ENCODE measurements around the gene COX6A1.

COX6A1 gene

DNA sequence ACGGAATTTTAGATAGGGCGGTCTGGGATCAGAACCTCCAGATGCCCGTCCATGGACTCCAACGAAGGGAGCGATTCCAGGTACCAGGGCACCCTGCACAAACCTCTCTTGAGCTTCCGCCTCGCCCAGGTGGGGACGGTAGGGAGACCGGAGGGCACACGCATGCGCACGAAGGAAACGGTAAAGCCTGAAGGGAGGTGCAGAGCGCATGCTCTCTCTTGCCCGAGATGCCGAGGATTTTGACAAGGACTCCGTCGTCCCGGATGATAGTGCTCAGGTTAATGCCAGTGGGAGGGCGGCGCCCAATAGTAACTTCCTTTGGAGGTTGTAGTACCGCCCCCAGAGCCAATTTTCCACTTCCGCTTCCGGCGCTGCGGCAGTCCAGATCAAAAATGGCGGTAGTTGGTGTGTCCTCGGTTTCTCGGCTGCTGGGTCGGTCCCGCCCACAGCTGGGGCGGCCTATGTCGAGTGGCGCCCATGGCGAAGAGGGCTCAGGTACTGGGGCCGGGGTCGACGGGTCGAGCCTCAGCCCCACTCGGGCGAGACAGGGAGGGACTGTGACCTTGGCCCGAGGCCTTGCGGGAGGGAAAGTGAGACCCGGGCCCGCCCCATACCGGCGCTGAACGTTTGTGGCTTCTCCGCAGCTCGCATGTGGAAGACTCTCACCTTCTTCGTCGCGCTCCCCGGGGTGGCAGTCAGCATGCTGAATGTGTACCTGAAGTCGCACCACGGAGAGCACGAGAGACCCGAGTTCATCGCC is at the start of gene COX6A1:
COX6A1 (plus strand) TSS at position 379 of the 760 bp plus-strand sequence; CDS start at position 393, 14 bp downstream.
- DNase-seq (ENCODE audit: low read depth, low spot score) = peak; percentile 97

DNA sequence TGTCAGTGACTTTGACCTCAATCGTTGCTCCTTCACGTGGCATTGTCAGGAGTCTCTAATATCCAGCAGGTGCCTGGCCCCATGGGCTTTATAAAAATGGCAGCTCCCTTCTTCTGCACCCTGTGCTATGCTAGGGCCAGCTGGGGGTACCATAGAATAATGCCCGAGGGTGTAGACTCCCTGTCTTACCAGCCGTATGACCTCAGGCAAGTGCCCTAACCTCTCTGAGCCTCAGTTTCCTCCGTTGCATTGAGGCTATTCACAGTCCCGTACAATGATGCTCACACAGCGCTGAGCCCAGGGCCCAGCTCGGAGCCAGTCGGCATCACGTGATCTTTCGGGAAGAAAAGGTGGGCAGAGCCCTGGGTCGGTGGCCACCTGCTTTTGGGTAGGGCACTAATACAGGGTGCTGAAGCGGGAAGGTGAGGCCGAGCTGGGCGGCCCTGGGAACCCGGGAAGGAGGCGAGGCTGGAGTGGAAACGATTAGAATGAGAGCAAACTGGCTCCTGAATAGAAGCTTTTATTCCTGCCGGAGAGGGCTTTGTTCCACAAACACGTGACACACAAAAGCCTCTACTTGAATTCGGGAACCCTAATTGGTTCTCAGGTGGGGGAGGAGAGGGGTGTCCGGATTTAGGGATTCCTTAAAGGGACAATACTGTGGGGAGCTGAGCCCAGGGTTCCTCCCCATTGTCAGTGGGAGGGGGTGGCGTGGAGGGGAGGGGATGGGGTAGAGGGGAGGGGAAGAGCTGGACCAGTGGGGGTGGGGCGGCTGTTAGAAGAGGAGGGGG is 49.0 kb upstream of the COX6A1 start:
- no peak for DNase-seq (ENCODE audit: low read depth, low spot score)

DNA sequence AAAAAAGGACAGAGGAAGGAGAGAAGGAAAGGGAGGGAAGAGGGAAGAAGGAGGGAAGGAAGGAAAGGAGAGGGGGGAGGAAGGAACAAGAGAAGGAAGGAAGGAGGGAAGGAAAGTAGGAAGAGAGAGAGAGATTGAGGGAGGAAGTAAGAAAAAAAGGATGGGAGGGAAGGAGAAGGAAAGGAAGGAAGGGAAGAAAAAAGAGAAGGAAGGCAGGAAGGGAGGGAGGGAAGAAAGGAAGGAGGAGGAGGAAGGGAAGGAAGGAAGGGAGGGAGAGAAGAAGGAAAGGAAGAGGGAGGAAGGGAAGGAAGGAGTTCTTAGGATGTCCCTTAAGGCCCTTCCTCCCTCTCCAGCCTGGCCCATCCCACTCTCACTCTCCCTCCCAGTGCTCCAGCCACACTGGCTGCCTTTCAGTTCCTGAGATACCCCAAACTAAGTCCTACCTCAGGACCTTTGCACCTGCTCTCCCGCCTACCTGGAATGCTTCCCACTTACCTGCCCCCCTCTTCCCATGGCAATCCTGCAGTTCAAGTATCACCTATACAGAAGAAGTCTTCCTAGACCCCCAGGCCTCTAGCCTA is 47.3 kb upstream of the COX6A1 start:
- DNase-seq (ENCODE audit: low read depth, low spot score) = no peak

DNA sequence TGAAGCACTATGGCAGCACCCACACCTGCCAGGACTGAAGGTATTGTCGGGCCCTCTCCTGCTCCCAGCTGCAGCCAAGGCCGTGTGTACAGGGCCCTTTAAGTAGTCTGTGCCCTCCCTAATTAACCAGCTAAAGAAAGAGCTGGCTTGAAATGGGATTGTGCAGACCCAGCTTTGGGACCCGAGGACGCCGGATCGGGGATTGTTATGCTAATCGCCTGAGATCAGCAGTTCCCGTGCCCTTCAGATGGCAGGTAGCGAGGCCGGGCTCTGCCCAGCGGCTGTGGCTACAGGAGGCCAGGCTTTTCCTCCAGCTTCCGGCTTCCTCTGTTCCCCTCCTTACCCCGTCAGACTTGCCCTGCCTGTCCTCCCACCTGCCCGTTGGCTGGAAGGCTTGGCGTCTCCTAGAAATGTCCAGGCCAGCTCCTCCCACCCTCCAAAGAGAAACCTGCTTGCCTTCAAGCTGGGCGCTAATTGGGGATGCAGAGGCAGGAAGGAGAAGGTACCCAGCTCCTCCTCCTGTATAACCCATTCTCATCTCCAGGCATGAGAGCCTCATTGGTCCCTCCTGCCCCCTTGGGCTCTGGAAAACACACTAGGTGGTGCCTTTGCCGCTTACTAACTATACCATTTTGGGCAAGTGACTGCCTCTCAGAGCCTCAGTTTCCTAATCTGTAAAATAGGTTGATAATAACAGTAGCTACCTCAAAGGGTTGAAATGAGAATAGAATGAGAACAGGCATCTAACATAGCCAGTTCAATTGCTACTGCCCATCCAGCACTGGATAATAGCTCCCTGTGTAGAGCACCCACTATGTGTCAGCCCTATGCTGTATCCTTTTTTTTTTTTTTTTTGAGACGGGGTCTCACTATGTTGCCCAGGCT is 43.2 kb upstream of the COX6A1 start:
- DNase-seq (ENCODE audit: low read depth, low spot score) = no peak

DNA sequence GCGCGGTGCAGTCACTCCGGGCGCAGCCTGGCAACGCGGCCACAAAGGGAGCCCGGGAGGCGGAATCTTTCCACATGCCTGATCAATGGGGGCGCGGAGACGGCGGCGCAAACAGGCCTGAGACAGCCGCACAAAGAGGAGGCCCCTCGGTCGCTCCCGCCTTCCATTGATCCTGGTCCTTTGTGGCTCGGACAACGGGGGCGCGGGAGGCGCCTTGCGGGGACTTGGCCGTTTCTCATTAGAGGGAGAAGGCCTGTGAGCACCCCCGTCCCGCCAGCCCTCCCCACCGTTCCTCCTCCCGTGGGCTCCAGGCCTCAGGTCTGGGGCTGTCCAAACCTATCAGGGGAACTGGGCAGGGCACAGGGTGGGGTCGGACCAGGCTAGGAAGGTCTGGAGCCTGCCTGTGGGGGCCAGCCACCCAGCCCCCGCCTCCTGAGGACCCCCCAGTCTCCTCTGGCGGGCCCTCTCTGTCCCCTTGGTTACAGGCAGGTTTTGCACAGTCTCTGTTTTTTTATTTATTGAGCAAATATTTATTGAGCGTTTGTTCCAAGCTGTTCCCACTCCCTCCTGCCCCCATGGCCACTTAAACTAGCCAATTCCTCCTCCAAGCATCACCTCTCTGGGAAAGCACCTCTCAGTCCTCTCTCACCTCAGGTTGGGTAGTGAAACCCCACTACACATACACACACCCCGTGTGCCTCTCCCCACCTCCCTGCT is 39.9 kb upstream of the COX6A1 start:
- DNase-seq (ENCODE audit: low read depth, low spot score) = no peak

DNA sequence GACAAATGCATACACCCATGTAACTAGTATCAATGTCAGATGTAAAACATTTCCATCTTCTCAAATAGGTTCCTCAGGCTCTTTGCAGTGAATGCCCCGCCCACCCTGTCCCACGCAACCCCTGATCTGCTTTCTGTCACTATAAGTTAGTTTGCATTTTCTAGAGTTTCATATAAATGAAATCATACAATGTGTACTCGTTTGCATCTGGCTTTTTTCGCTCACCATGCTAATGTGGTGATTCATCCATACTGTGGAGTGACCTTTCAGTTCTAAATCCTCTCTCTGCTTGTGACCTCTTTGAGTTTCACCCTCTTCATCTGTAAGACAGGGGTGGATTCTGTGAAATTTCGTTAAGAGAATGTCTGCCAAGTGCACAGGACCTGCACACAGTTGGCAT is 38.4 kb upstream of the COX6A1 start:
- no peak for DNase-seq (ENCODE audit: low read depth, low spot score)

DNA sequence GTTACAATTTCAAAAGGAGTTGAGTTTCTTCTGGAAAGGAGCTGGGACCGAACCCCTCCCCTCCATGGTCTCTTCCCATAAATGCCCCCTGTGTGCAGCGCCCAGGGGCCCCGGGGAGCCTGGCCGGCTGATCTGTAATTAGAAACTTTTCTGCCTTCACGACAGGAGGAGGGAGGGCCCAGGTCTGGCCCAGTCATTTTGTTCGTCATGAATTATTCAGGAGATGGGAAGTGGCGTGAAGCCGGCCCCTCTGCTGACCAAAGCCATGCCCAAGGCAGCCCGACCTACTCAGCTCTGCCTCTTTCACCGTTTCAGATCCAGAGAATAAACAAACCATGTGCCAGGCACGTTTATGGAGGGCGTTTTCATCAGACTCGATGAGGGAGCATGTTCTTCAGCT is 35.7 kb upstream of the COX6A1 start:
- no peak for DNase-seq (ENCODE audit: low read depth, low spot score)

DNA sequence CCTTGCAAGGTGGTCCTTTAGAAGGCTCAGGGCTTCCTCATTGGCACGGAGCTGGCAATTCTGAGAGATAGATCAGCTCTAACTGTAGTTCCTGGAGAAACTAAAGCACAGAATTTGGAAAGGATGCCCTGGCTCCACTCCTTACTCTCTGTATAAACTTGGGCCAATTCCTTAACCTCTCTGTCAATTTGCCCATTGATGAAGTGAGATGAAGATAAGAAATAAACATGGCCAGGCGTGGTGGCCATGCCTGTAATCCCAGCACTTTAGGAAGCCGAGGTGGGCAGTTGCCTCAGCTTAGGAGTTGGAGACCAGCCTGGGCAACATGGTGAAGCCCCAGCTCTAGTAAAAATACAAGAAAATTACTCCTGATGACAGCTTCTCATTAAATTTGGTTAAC is 34.0 kb upstream of the COX6A1 start:
- DNase-seq (ENCODE audit: low read depth, low spot score) = no peak

DNA sequence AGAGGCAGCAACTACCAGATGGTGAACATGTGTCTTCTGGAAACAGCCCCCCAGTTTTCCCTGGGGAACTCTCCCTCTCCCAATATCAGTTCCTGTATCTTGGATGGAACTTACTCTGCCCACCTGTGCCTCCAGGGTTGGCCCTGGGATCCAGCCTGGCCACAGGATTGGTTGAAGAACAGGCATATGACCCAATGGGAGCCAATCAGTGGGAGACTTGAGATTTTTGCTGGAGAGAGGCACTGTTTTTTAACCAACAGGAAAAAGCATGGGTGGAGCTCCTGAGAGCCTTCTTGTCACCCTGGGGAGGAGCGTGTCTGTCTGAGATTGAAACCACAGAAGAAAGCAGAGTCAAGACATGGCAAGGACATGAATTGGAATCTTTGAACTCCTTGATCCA is 33.6 kb upstream of the COX6A1 start:
- DNase-seq (ENCODE audit: low read depth, low spot score) = no peak

DNA sequence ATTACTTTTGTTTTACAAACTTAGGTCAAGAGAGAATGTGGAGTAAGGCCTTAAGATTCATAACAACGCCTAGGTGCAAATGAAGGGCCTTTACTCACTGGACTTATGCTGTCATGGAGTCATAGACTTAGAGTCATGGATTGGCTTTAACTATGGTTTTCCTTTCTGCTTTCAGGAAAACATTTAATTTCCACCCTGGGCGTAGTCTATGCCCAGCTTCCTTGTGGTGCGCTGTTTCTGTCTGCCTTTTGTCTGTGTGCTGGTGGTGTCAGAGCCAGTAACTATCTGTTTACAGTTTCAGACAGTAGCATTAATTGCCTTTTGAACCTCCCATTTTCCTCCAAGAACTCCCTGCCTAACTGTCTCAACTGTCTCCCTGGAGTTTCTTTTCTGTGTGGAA is 31.8 kb upstream of the COX6A1 start:
- DNase-seq (ENCODE audit: low read depth, low spot score) = no peak

DNA sequence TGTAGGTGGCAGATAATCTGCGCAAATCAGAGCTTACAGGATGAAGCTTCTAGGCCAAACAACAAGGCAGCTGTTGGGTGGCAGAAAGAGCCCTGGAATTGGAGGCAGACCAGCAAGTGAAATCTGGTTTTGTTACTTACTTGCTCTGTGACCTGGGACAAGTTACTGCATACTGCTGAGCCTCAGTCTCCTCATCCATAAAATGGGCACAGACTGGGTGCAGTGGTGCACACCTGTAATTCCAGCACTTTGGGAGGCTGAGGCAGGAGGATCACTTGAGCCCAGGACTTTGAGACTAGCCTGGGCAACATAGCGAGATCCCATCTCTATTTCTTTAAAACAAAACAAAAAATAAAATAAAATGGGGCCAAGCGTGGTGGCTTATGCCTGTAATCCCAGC is 31.4 kb upstream of the COX6A1 start:
- DNase-seq (ENCODE audit: low read depth, low spot score) = no peak

DNA sequence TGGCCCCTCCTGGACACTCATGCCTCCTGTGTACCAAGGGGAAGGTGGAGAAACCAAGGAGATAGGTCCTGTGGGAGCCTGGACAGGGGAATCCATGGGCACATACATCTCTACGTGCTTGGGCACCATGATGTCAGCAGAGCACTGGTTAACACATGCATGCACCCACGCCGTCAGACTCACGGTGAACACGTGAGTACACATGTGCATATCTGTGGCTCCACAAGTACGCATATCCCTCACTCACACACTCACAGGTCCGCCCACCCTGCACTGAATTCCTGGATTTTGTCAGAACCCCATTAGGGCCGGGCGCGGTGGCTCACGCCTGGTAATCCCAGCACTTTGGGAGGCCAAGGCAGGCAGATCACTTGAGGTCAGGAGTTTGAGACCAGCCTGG is 29.1 kb upstream of the COX6A1 start:
- DNase-seq (ENCODE audit: low read depth, low spot score) = no peak

DNA sequence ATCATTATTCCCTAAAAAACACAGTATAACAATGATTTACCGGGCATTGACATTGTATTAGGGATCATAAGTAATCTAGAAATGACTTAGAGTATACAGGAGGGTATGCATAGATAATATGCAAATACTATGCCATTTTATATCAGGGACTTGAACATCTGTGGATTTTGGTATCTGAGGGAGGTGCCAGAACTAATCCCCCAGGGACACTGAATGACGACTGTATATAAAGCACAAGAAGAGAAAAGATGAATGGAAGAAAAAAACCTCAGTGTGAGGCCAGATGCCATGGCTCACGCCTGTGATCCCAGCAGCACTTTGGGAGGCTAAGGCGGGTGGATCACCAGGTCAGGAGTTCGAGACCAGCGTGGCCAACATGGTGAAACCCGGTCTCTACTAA is 25.5 kb upstream of the COX6A1 start:
- DNase-seq (ENCODE audit: low read depth, low spot score) = no peak

DNA sequence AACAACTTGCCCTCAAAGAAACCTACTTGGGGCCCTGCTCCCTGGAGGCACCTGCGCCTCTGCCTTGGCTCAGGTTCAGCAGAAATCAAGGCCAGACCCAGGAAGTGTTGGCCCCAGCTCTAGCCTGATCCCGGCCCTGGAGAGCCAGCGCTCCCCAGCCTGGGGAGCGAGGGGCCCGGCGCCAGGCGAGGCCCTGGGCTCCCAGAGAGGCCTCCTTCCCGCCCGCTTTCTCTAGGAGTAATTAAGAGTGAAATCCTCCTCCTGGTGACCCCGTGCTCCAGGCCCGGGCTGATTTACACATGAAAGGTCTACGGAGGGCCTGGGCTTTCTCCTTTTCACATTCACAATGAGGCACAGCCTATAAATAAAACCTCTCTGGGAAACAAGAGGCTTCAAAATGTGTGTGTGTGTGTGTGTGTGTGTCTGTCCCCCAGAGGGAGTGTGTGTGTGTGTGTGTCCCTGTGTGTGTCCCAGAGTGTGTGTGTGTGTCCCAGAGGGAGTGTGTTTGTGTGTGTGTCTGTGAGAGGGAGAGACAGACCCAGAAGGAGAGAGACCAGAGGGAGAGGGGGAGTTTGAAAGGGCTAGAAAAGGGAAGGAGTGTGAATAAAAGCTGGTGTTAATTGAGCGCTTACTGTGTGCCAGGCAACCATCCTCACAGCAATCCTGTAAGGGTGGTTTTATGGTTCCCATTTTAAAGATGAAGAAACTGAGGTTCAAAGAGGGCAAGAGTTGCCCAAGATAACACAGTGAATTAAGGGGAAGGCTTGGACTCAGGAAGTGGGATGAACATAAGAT is 23.8 kb upstream of the COX6A1 start:
- no peak for DNase-seq (ENCODE audit: low read depth, low spot score)

DNA sequence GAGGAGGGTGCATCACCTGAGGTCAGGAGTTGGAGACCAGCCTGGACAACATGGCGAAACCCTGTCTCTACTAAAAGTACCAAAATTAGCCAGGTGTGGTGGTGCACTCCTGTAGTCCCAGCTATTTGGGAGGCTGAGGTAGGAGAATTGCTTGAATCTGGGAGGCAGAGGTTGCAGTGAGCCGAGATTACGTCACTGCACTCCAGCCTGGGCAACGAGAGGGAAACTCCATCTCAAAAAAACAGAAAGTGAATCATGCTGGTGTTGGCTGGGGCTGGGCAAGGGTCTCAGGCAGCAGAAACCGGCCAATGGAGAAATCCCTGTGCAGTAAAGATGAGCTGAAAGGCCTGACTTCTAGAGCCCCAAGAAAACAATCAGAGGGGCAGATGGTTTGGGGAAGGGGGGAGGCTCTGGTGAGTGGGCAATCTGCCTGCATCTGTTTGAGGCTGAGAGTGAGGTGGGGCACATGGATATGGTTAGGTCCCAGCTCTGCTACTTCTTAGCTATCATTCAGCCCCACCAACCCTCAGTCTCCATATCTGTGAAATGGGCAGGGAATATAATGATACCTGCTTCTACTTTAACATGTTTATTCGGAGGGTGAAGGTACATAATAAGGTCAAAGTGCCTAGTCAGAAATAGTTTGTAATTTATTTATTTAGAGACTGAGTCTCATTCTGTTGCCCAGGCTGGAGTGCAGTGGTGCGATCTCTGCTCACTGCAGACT is 21.3 kb upstream of the COX6A1 start:
- DNase-seq (ENCODE audit: low read depth, low spot score) = no peak

DNA sequence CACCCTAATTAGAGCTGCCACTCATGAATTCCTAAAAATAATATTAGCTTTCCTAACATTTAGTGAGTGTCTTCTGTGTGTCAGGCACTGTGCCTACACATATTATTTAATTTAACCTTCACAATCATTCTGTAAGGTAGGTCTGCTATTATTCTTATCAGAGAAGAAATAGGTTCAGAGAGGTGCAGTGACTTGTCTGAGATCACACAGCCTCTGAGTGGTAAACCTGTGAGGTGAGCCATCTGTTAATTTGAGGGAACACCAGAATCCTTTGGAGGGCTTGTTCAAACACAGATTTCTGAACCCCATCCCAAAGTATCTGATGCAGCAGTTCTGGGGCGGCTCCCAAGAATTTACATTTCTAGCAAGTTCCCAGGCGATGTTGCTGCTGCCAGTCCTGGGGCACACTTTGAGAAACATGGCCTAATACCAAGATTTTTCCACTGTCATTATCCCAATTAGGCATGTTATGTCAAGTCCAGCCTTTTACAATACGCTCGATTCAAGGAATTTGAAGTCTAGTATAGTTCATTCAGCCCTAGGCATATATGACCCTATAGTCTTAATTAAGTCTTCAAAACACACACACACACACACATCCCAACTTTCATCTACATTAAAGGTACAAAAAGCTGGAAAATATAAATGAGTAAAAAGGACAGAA is 19.9 kb upstream of the COX6A1 start:
- no peak for DNase-seq (ENCODE audit: low read depth, low spot score)

DNA sequence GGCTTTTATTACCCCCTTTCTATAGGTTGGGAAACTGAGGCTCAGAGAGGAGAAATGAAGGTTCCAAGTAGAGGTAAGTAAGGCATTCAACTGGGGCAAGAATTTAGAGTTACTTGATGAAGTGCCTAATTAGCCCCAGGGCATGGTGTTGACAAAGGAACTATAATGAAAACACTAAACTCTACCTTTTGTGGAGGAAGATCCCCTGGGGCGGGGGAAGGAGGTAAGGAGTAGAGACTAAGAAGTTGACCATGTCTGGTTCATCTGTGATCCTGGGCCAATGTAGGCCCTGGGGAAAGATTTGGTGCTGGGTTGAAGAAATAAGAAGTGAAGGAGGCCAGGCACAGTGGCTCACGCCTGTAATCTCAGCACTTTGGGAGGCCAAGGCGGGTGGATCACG is 16.2 kb upstream of the COX6A1 start:
- no peak for DNase-seq (ENCODE audit: low read depth, low spot score)

DNA sequence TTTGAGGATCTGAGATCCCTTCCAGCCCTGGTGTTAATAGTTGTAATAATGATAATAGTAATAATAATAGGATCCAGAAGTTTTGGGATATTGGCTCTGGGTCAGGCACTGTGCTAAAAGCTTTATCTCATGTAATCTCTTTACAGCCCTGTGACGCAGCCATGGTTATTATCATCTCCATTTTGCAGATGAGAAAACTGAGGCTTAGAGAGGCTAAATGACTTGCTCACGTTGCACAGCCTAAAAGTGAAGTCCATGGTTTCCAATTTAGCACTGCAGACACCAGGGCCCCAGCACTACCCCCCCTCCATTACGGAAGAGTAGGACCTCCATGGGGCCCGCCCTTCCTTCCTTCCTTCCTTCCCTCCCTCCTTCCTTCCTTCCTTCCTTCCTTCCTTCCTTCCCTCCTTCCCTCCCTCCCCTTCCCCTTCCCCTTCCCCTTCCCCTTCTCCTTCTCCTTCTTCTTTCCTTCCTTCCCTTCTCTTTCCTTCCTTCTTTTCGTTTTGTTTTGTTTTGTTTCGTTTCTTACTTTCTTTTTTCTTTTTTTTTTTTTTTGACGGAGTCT is 14.9 kb upstream of the COX6A1 start:
- DNase-seq (ENCODE audit: low read depth, low spot score) = no peak

DNA sequence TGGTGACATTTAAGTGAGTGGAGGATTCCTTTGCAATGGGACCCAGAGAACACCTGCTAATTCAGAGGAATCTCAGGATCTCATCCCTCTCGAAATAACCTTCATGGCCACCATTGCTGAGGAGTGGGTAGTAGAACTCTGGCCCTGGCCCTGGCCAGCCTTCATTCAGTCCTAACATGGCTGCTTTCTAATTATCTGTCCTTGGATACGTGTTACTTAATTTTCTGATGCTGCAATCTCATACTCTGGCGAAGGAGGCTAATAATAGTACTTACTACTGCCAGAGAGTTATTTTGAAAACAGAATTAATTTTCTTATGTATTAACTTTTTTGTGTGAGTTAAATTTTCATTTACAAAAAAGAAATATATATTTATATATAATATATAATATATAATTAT is 12.1 kb upstream of the COX6A1 start:
- DNase-seq (ENCODE audit: low read depth, low spot score) = no peak
